HG03103 (cell line): ENCODE data around the gene KYAT1.
"Not testable (repeated sequence)": the region's sequence is repeated elsewhere in the genome, so short reads cannot be mapped to it uniquely, and the experiment has no call there.

Experiments used
- ATAC-seq: cut with Tn5 transposase; IDR thresholded peaks from one replicate; pipeline ENCODE4 v1.9.1; 2021; ENCODE audit warnings: low read depth; ENCODE audit not compliant: unreplicated experiment

KYAT1 gene

GRCh38 chr9:128886211-128886891 is 4.6 kb upstream of the KYAT1 start:
- no peak for ATAC-seq

GRCh38 chr9:128885798-128886197 is 4.0 kb upstream of the KYAT1 start:
- ATAC-seq, result no peak

GRCh38 chr9:128885376-128885775 is 3.6 kb upstream of the KYAT1 start:
- no peak for ATAC-seq

GRCh38 chr9:128884164-128884563 is 2.4 kb upstream of the KYAT1 start:
- ATAC-seq, result no peak

GRCh38 chr9:128882677-128883603 is 1.2 kb upstream of the KYAT1 start:
- no peak for ATAC-seq

- ATAC-seq, result no peak
Observed at GRCh38 chr9:128877852-128878251, 3.9 kb downstream of the KYAT1 start.

GRCh38 chr9:128870941-128871265 is 10.8 kb downstream of the KYAT1 start:
- not testable (repeated sequence) for ATAC-seq

- ATAC-seq, result no peak
Observed at GRCh38 chr9:128870128-128870940, 11.4 kb downstream of the KYAT1 start.

GRCh38 chr9:128863647-128864046 is 18.1 kb downstream of the KYAT1 start:
- ATAC-seq, result no peak

- no peak for ATAC-seq
Observed at GRCh38 chr9:128862401-128862851, 19.3 kb downstream of the KYAT1 start.

GRCh38 chr9:128861501-128861900 is 20.2 kb downstream of the KYAT1 start:
- no peak for ATAC-seq

- ATAC-seq, result no peak
Observed at GRCh38 chr9:128860937-128861336, 20.8 kb downstream of the KYAT1 start.

- ATAC-seq, result not testable (repeated sequence)
Observed at GRCh38 chr9:128858476-128858875, 23.3 kb downstream of the KYAT1 start.

- ATAC-seq, result not testable (repeated sequence)
Observed at GRCh38 chr9:128854454-128854853, 27.3 kb downstream of the KYAT1 start.

- not testable (repeated sequence) for ATAC-seq
Observed at GRCh38 chr9:128852646-128853045, 29.1 kb downstream of the KYAT1 start.

GRCh38 chr9:128851779-128852600 is 29.8 kb downstream of the KYAT1 start:
- ATAC-seq, result not testable (repeated sequence)

GRCh38 chr9:128851024-128851423 is 30.7 kb downstream of the KYAT1 start:
- ATAC-seq, result not testable (repeated sequence)

GRCh38 chr9:128847803-128848202 is 33.9 kb downstream of the KYAT1 start:
- ATAC-seq, result no peak

- ATAC-seq, result no peak
Observed at GRCh38 chr9:128846680-128847030, 35.1 kb downstream of the KYAT1 start.
